NK-92 treated with Interleukin-12 subunit alpha and Interleukin-12 subunit beta, amount 100 ng/mL, for 24 hours (cell line): ENCODE measurements around the gene TEX48.

Source experiments
- DNase-seq: peaks from one replicate; lab custom pipeline; 2025; lab: John Stamatoyannopoulos, UW

The TEX48 gene

GRCh38 chr9:114666851-114667250 lies 15.1 kb downstream of the TEX48 start:
- DNase-seq, result no peak

- DNase-seq, result no peak
Observed at GRCh38 chr9:114666401-114666800, 15.6 kb downstream of the TEX48 start.

GRCh38 chr9:114664181-114664580 lies 17.8 kb downstream of the TEX48 start:
- DNase-seq, result no peak

- peak; percentile 4 for DNase-seq
Observed at GRCh38 chr9:114662081-114662989, 19.7 kb downstream of the TEX48 start.

GRCh38 chr9:114657705-114658104 lies 24.3 kb downstream of the TEX48 start, which contains the start of gene TEX53:
Gene TEX53, minus strand, starts transcription at chr9:114657805. Its CDS starts 31 bp downstream, at chr9:114657774.
- DNase-seq, result no peak

GRCh38 chr9:114656301-114656700 lies 25.7 kb downstream of the TEX48 start:
- no peak for DNase-seq

GRCh38 chr9:114655689-114656088 lies 26.3 kb downstream of the TEX48 start:
- no peak for DNase-seq

- DNase-seq, result peak; percentile 18
Observed at GRCh38 chr9:114653556-114654159, 28.3 kb downstream of the TEX48 start.

- DNase-seq, result no peak
Observed at GRCh38 chr9:114652776-114653555, 29.0 kb downstream of the TEX48 start.

GRCh38 chr9:114643896-114644295 lies 38.1 kb downstream of the TEX48 start:
- no peak for DNase-seq

- no peak for DNase-seq
Observed at GRCh38 chr9:114643001-114643400, 39.0 kb downstream of the TEX48 start.

- no peak for DNase-seq
Observed at GRCh38 chr9:114641967-114642366, 40.0 kb downstream of the TEX48 start.

- no peak for DNase-seq
Observed at GRCh38 chr9:114638404-114638803, 43.6 kb downstream of the TEX48 start.

GRCh38 chr9:114634387-114634786 lies 47.6 kb downstream of the TEX48 start:
- no peak for DNase-seq

GRCh38 chr9:114633438-114634089 lies 48.4 kb downstream of the TEX48 start:
- no peak for DNase-seq

- no peak for DNase-seq
Observed at GRCh38 chr9:114631166-114631565, 50.8 kb downstream of the TEX48 start.

- no peak for DNase-seq
Observed at GRCh38 chr9:114629563-114630090, 52.4 kb downstream of the TEX48 start.

- DNase-seq, result no peak
Observed at GRCh38 chr9:114627553-114627952, 54.4 kb downstream of the TEX48 start.

- no peak for DNase-seq
Observed at GRCh38 chr9:114626415-114627020, 55.5 kb downstream of the TEX48 start.

GRCh38 chr9:114624677-114625076 lies 57.3 kb downstream of the TEX48 start:
- no peak for DNase-seq

GRCh38 chr9:114621975-114622609 lies 59.9 kb downstream of the TEX48 start:
- DNase-seq, result no peak
